Stomach (tissue), 4 donors: ENCODE results near the gene PDE4D.

Experiments used
- CTCF ChIP-seq, 7 experiments: fragments of 450-650 bp in 4 of 7; fragments of 200-600 bp in 3 of 7; sonication (generic) in 3 of 7; IDR thresholded peaks; one replicate each; pipeline ENCODE4 v1.5.1; 2016 to 2019; ENCODE audit warnings: antibody characterized with exemption in 7 of 7, control low read depth in 2 of 7, mild to moderate bottlenecking in 1 of 7
- POLR2A ChIP-seq, 4 donors: fragments of 450-650 bp; IDR thresholded peaks; one replicate each; pipeline ENCODE4 v1.6.1; 2016; ENCODE audit warnings: antibody characterized with exemption in 4 of 4, control low read depth in 2 of 4, mild to moderate bottlenecking in 1 of 4, moderate library complexity in 1 of 4

- TF ChIP-seq CTCF (IDR thresholded peaks at IDR 0.05) (no peak), POLR2A (IDR thresholded peaks at IDR 0.05) (no peak)
These were observed 907.2 kb downstream of the PDE4D start for GRCh38 chr5:58986281-58986680.
